Measurements from ENCODE around the gene CEP20.
A peak's percentile ranks its signal among the peaks of the same experiment; 100 is the strongest.

Gene CEP20

GRCh38 chr16:15897834-15898254 lies 9.4 kb upstream of the CEP20 start:
- peak; percentile 70 for DNase-seq (ENCODE audit: low read depth)

DNA sequence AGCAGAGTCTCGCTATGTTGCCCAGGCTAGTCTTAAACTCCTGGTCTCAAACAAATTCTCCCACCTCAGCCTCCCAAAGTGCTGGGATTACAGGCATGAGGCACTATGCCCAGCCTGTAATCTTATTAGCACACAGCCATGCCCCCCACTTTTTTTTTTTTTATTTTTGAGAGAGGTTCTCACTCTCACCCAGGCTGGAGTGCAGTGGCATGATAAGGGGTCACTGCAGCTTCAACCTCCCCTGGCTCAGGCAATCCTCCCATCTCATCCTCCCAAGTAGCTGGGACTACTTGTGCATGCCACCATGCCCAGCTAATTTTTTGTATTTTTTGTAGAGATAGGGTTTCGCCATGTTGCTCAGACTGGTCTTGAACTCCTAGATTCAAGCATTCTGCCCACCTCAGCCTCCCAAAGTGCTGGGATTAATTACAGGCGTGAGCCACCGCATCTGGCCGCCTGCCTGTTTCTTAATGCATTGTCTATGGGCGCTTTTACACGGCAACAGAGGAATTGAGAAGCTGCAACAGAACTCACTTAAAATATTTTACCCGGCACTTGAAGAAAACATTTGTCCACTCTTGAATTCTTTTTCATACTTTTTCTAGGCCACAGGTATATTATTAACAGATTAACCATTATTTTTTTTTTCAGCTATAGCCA lies 8.8 kb upstream of the CEP20 start:
- DNase-seq (ENCODE audit: low read depth): no peak

DNA sequence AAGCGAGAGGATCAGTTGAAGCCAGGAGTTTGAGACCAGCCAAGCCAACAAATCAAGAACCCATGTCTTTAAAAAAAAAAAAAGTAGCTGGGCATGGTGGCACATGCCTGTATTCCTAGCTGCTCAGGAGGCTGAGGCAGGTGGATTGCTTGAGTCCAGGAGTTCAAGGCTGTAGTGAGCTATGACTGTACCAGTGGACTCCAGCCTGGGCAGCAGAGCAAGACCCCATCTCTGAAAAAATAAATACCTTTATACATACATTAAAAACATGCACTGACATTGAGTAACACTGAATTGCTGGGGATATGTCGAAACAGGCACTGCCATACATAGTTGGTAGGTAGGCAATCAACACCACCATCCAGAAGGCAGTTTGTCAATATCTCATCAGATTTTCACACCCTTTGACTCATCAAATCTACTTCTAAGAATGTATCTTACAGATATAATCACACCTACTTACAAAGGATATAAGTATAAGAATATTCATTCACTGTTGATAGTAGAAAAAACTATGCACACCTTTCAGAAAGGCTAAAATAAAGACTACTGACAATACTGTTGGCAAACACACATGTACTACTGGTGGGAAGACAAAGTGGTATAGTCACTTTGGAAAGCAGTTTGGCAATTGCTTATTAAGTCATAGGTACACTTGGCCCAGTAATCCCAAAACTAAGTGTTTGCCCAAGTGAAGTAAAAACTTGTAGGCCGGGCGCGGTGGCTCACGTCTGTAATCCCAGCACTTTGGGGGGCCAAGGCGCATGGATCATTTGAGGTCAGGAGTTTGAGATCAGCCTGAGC lies 6.4 kb upstream of the CEP20 start:
- no peak for DNase-seq (ENCODE audit: low read depth)

- no peak for DNase-seq (ENCODE audit: low read depth)
Observed at GRCh38 chr16:15891508-15891907, 3.1 kb upstream of the CEP20 start.

GRCh38 chr16:15887283-15887682 lies 1.1 kb downstream of the CEP20 start:
- no peak for DNase-seq (ENCODE audit: low read depth)

DNA sequence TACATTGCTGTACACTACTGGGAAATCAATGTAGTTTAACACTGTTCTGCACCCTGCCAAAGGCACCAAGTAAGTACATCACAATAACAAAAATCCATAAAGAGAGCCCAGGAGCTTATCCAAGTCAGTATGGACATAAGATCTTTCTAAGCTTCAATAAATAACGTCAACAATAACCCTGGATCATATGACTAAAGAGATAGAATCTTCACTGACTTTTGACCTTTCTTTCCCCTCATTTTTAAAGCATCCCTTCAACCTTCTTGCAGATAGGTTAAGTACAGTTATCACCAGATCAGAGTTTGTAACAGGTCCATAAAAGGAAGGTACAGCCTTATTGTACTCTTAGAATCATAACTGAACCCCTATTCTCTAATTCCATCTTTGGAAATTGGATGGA lies 2.3 kb downstream of the CEP20 start:
- DNase-seq (ENCODE audit: low read depth): no peak

- DNase-seq (ENCODE audit: low read depth): no peak
Observed at GRCh38 chr16:15885560-15886001, 2.8 kb downstream of the CEP20 start.

- DNase-seq (ENCODE audit: low read depth): no peak
Observed at GRCh38 chr16:15882563-15882962, 5.8 kb downstream of the CEP20 start.

DNA sequence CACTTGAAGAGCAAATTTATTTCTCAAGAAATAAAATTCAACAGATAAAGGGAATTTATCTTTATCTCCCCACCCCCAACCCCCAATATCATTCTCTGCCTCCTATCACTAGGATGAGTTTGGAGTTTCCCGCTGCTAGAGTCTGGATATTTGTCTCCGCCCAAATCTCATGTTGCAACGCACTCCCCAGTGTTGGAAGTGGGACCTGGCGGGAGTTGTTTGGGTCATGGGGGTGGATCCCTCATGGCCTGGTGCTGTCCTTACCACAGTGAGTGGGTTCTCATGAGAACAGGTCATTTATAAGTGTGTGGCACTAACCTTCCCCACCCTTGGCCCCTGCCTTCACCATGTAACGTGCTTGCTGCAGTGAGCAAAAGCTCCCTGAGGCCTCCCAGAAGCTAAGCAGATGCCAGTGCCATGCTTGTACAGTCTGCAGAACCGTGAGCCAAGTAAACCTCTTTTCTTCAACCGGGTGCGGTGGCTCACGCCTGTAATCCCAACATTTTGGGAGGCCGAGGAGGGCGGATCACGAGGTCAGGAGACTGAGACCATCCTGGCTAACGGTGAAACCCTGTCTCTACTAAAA lies 6.5 kb downstream of the CEP20 start:
- no peak for DNase-seq (ENCODE audit: low read depth)

DNA sequence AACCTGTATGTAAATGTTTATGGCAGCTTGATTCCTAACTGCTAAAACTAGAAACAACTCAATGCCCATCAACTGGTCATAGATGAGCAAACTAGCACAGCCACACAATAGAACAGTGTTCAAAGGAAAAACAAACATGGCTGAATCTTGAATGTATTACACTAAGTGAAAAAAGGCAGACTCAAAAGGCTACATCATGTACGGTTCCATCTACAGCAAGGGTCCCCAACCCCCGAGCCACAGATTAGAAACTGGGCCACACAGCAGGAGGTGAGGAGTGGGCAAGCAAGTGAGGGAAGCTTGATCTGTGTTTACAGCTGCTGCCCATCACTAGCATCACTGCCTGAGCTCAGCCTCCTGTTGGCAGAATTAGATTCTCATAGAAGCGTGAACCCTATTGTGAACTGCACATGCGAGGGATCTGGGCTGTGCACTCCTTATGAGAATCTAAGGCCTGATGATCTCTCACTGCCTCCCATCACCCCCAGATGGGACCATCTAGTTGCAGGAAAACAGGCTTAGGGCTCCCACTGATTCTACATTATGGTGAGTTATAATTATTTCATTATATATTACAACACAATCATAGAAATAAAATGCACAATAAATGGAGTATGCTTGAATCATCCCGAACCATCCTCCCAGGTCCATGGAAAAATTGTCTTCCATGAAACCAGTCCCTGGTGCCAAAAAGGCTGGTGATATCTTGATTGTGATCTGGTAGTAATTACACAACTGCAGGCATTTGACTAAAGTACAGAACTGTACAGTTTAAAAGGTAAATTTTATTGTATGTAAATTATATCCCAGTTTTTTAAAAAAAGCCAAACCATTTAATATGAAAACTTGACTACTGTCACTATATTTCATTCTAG lies 7.7 kb downstream of the CEP20 start:
- DNase-seq (ENCODE audit: low read depth): no peak

- DNase-seq (ENCODE audit: low read depth): peak; percentile 97
Observed at GRCh38 chr16:15879255-15879811, 9.1 kb downstream of the CEP20 start.

DNA sequence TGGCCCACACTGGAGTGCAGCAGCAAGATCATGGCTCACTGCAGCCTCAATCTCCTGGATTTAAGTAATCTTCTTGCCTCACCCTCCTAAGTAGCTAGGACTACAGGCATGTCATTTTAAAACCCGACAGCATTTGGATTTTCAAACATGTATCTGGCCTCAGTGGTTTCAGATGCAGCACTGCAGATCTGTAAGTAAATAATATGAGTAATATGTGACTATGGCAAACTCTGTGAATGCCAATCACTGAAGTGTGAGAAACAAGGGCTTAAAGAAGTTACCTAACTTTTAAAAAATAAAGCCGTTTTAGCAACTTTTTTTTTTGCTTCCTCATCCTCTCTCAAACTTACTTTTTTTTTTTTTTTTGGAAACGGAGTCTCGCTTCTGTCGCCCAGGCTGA lies 11.9 kb downstream of the CEP20 start:
- no peak for DNase-seq (ENCODE audit: low read depth)

DNA sequence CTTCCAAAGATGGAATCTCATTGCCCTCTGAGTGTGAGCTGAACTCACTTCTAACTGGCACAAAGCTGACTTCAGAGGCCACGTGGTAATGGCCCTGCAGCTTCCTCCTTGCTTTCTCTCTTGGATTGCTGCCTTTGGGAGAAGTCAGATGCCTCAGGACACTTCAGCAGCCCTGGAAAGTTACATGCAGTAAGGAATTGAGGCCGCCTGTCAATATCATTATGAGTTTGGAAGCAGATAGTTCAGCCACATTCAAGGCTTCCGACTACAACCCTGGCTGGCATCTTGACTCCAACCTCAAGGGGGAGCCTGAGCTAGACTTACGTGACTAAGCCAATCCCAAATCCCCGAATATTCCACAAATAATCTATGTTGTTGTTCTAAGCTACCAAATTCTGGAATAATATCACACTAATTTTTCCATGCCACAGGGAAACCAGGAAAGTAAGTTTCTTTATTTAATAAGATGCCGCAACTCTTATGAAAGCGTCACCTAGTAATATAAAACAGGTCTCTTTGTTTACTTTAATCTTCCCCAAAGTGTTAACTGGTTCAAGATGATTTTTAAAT lies 13.6 kb downstream of the CEP20 start:
- DNase-seq (ENCODE audit: low read depth): peak; percentile 80

DNA sequence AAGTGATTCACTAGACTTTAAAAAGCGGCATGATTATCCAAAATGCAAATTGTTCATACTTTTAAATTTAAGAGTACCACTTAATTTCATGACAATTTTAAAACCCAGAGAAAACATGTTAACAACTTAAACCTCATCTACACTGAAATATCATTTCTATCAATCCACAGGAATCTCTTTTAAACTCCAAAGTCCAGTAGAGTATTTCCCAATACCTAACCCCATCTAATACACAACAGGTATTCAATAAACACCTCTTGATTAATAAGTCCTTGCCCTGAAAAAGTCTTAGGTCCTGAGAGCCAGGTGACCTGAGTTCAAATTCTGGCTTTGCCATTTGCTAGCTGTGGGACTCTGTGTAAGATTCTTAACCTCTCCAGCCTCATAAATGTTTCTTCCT lies 14.7 kb downstream of the CEP20 start:
- no peak for DNase-seq (ENCODE audit: low read depth)

DNA sequence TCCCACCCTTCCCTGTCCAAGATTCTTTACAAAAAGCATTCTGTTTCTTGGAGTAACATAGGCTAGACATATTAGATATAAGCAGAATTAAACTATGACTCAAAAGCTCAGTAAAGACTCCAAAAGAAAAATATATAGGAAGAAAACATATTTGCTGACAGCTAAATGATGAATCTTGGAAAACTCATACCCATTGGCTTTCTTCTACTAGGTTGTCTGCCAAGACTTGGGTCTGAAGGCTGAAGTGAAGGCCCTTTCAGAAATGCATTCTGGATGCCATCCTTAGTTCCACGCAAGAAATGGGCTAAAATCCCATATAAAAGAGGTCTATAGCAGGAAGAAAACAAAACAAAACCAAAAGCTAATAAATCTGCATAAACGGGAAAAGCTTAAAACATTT lies 15.1 kb downstream of the CEP20 start:
- no peak for DNase-seq (ENCODE audit: low read depth)

GRCh38 chr16:15870011-15870410 lies 18.4 kb downstream of the CEP20 start:
- DNase-seq (ENCODE audit: low read depth): no peak

GRCh38 chr16:15866451-15866850 lies 22.0 kb downstream of the CEP20 start:
- no peak for DNase-seq (ENCODE audit: low read depth)

DNA sequence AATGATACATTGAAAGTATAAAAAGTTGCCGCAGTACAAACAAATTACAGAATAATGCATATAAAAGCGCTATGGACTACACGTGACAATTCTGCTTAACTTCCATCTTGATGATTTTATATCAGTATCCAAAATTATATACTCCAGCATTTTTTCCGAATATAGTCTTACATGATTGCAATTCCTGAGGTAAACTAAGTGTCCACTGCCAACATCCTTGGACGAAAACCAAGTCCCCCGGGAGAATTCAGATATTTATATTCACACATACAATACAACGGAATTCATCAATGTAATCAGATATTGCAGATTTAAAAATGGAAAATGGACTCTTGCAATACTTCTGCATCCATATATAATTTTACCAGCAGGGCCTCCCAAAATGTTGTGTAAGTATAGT lies 22.7 kb downstream of the CEP20 start:
- DNase-seq (ENCODE audit: low read depth): no peak

- DNase-seq (ENCODE audit: low read depth): no peak
Observed at GRCh38 chr16:15864939-15865338, 23.5 kb downstream of the CEP20 start.

DNA sequence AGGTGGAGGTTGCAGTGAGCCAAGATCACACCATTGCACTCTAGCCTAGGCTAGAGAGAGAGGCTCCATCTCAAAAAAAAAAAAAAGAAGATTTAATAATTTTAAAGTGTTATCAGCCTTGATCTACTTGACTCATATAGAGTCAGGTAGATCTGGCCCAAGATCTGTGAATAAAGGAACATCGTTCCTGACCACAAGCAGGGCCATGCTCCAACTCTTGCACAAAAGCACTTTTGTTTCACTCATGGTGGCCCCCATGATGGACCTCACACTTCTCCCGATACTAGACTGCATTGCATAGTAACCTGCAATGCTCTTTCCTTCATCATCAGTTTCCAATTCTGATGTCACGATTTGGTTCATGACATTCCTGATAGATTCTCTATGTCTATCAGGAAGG lies 26.4 kb downstream of the CEP20 start:
- DNase-seq (ENCODE audit: low read depth): no peak

GRCh38 chr16:15858921-15859668 lies 29.3 kb downstream of the CEP20 start:
- DNase-seq (ENCODE audit: low read depth): no peak

Measured in iris pigment epithelial cell (primary cell).